ENCODE data around the gene VGLL2.

DNA sequence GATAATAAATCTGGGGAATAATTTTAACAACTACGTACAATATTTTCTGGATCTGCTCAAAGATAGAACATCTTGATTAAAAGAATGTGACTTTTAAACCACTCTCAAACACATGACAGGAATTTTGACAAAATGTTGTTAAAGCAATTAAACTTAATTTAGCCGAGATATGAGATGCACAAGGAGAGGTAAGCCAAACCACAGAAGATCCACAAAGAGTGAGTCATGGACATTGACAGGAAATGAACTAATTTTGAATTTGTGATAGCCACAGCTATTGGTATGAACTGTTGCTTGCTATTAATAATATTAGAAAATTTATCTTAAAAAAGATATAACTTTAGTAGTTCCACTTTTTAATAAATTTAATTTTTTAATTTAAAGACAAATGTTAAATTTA is 27.8 kb upstream of the VGLL2 start:
- TF ChIP-seq, protein P1, sequence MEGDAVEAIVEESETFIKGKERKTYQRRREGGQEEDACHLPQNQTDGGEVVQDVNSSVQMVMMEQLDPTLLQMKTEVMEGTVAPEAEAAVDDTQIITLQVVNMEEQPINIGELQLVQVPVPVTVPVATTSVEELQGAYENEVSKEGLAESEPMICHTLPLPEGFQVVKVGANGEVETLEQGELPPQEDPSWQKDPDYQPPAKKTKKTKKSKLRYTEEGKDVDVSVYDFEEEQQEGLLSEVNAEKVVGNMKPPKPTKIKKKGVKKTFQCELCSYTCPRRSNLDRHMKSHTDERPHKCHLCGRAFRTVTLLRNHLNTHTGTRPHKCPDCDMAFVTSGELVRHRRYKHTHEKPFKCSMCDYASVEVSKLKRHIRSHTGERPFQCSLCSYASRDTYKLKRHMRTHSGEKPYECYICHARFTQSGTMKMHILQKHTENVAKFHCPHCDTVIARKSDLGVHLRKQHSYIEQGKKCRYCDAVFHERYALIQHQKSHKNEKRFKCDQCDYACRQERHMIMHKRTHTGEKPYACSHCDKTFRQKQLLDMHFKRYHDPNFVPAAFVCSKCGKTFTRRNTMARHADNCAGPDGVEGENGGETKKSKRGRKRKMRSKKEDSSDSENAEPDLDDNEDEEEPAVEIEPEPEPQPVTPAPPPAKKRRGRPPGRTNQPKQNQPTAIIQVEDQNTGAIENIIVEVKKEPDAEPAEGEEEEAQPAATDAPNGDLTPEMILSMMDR (IDR thresholded peaks at IDR 0.05) = no peak
- no peak for TF ChIP-seq ZFX (IDR thresholded peaks at IDR 0.05; ENCODE audit: borderline replicate concordance)
